Measurements from ENCODE around the gene STRBP.
A peak's percentile ranks its signal among the peaks of the same experiment; 100 is the strongest.

Gene STRBP

DNA sequence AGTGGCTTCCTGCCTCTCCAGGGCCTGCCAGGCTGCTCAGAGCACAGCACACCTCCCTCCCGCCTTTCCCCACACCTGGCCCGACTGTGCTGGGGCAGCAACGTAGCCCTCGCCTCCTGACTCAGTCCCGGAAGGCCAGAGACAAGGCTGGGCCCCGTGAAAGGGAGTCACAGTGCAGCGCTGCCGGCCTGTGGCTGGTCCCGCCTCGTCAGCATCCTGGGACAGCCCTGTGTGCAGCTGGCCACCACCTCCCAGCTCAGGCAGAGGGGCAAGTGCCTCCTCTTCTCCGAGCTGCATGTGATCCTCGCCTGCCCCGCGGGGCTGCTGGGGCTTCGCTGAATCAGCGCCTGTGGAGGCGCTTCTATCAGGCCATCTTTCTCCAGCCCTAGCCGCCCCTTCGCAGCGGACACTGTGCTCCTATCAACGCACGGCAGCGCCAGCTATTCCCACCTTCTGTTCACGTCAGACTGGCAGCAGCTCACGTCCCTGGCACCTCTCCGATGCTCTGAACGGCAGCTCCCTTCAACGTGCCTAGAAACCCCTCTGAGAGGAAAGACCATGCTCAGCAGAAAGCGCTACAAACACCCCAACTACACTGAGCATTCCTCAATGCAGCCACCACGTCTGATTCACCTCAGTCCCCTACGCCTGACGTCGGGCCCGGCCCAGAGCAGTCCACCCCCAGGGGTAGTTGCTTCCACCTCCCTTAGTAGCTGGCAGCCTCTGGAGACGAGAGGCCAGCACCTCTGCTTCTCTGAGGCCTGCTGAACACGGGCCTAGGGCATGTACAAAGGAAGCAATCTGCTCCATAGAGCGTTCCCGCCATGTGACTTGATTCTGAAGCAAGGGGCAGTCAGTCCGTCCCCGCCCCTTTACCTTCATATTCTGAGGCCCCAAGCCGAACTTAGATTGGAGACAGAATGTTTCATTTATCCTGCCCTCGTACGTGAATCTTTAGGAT lies 156.1 kb downstream of the STRBP start:
- Histone ChIP-seq H3K27ac (peak overlapping the region; percentile 53), H3K4me1 (peaks cover 21% of the 10 kb centered on the region), H3K4me3 (no peak overlapping the region), H3K36me3 (peaks cover 100% of the 10 kb centered on the region), H3K9ac (peak overlapping the region; percentile 35; the same call in 1 of the 2 replicates), H4K20me1 (peaks cover 75% of the 10 kb centered on the region), H3K27me3 (no peaks in the 10 kb centered on the region), H3K4me2 (peak overlapping the region; percentile 45), H3K9me3 (no peaks in the 10 kb centered on the region)
- TF ChIP-seq Cebpa-rat (IDR thresholded peaks at IDR 0.05): no peak

- Histone ChIP-seq H3K36me3 (peaks cover 100% of the 10 kb centered on the region), H4K20me1 (peaks cover 77% of the 10 kb centered on the region)
Measured at GRCh38 chr9:123111427-123112014, 156.9 kb downstream of the STRBP start.

DNA sequence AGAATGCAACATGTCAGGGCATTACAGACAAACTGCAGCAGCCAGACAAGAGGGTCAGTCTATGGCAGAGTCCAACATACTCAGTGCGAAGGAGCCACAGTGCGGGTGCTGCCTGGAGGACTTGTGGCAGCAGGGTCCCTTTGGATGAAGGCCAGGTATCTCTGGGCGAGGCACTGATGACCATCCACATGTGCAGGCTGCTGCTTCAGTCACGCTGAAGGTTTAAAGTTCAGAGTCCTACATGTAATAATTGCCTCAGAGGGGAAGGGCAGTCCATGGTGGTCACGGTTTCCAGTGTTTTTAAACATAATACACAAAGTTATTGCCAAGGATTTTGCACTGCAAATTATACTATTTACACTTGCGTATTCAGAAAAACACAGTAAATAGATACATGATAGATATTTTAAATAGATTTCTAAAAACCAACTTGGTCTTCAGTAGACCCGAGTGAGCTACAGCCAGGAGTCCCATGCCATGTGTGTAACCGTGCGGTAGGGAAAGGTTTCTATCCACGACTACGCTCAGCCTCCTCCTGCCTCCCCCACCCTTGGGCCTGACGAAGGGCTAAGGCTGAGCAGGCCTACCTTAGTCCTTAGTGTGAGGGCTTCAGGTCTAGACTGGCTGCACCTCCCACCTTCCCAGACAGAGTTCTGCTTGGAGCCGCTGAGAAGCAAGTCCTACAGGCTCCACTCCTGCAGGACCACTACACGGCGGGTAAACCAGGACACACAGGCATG lies 158.7 kb downstream of the STRBP start:
- Histone ChIP-seq H3K36me3 (peaks cover 100% of the 10 kb centered on the region), H3K9me3 (no peaks in the 10 kb centered on the region), H3K9ac (no peak overlapping the region), H4K20me1 (peaks cover 67% of the 10 kb centered on the region), H3K27me3 (no peaks in the 10 kb centered on the region), H3K4me2 (no peak overlapping the region), H3K4me1 (peaks cover 21% of the 10 kb centered on the region), H3K4me3 (no peak overlapping the region), H3K27ac (no peak overlapping the region)
- TF ChIP-seq Cebpa-rat (IDR thresholded peaks at IDR 0.05): no peak

More at GRCh38 chr9:123111427-123112014, 156.9 kb downstream of the STRBP start:
- Histone ChIP-seq H3K4me2 (peak overlapping the region; percentile 45), H3K27me3 (no peaks in the 10 kb centered on the region), H3K9me3 (no peaks in the 10 kb centered on the region), H3K4me3 (no peak overlapping the region), H3K4me1 (peaks cover 21% of the 10 kb centered on the region), H3K27ac (peak overlapping the region; percentile 53), H3K9ac (0 out of 2 replicates have a peak overlapping the region, but pooled peaks have one; percentile 35)
- no peak for TF ChIP-seq Cebpa-rat (IDR thresholded peaks at IDR 0.05)

DNA sequence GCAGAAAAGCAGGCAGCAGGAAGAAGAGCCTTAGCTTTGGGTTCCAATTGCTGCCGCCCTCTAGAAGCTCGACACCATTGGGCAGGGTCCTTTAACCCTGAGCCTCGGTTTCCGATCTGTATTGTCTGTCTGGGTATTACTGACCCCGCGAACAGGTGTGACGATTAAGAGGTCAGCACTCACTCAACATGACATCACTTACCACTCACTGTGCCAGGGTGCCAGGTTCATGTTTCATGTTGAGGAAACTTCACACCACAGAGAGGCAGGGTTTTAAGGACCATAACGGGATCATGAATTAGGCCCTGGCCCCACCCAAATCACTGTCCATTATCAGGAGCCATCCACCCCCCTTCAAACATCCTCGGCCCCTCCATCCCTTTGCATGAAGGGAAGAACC lies 159.4 kb downstream of the STRBP start:
- Histone ChIP-seq H4K20me1 (peaks cover 64% of the 10 kb centered on the region), H3K9me3 (no peaks in the 10 kb centered on the region), H3K27me3 (no peaks in the 10 kb centered on the region), H3K4me2 (no peak overlapping the region), H3K4me1 (peaks cover 21% of the 10 kb centered on the region), H3K4me3 (no peak overlapping the region), H3K9ac (no peak overlapping the region), H3K36me3 (peaks cover 100% of the 10 kb centered on the region), H3K27ac (no peak overlapping the region)
- TF ChIP-seq Cebpa-rat (IDR thresholded peaks at IDR 0.05): no peak

DNA sequence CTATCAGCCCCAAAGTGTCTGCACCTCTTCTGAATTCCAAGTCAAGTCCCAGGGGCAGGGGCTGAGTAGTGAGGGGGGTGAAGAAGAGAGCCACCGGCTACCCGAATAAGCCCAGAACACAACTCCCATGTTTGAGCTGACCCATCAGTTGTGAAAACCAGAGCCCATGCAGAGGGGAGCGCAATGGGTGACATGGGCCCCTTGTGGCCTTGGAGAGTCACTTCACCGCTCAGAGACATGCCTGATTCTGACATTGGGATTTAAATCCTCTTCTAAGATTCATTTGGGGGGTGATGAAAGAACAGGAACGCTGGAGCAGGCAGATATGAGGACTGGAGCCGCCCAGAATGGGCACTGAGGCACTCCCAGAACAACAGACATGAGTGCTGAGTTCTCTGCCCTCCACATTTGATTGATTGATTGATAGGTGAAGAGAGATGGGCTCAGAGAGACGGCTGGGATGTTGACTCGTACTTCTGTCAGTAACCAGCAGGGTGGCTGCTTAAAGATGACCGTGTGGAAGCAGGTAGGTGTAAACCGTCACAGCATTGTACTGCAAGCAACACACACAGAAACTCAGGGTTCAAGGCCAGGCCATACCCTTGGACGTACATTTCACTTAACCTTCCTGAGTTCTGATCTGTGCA lies 160.6 kb downstream of the STRBP start:
- no peak overlapping the region for H3K9ac ChIP-seq
- H3K4me3 ChIP-seq: no peak overlapping the region
- peaks cover 96% of the 10 kb centered on the region for H3K36me3 ChIP-seq
- H4K20me1 ChIP-seq: peaks cover 56% of the 10 kb centered on the region
- no peaks in the 10 kb centered on the region for H3K27me3 ChIP-seq
- H3K9me3 ChIP-seq: no peaks in the 10 kb centered on the region
- H3K27ac ChIP-seq: no peak overlapping the region
- H3K4me2 ChIP-seq: no peak overlapping the region
- no peak for TF ChIP-seq Cebpa-rat (IDR thresholded peaks at IDR 0.05)
- H3K4me1 ChIP-seq: peaks cover 16% of the 10 kb centered on the region

- Histone ChIP-seq H3K27ac (no peak overlapping the region), H3K9ac (no peak overlapping the region), H3K36me3 (peaks cover 90% of the 10 kb centered on the region), H3K27me3 (no peaks in the 10 kb centered on the region), H3K9me3 (no peaks in the 10 kb centered on the region), H3K4me3 (no peak overlapping the region), H3K4me2 (no peak overlapping the region), H4K20me1 (peaks cover 33% of the 10 kb centered on the region), H3K4me1 (no peaks in the 10 kb centered on the region)
- TF ChIP-seq Cebpa-rat (IDR thresholded peaks at IDR 0.05): no peak
Measured at GRCh38 chr9:123105490-123105889, 162.9 kb downstream of the STRBP start.

GRCh38 chr9:123104807-123105206 lies 163.6 kb downstream of the STRBP start:
- Histone ChIP-seq H3K4me2 (no peak overlapping the region), H3K9me3 (no peaks in the 10 kb centered on the region), H3K9ac (no peak overlapping the region), H3K36me3 (peaks cover 90% of the 10 kb centered on the region), H3K4me3 (no peak overlapping the region), H3K4me1 (no peaks in the 10 kb centered on the region), H4K20me1 (peaks cover 26% of the 10 kb centered on the region; the same call in 1 of the 2 replicates), H3K27ac (no peak overlapping the region), H3K27me3 (no peaks in the 10 kb centered on the region)
- TF ChIP-seq Cebpa-rat (IDR thresholded peaks at IDR 0.05): no peak

DNA sequence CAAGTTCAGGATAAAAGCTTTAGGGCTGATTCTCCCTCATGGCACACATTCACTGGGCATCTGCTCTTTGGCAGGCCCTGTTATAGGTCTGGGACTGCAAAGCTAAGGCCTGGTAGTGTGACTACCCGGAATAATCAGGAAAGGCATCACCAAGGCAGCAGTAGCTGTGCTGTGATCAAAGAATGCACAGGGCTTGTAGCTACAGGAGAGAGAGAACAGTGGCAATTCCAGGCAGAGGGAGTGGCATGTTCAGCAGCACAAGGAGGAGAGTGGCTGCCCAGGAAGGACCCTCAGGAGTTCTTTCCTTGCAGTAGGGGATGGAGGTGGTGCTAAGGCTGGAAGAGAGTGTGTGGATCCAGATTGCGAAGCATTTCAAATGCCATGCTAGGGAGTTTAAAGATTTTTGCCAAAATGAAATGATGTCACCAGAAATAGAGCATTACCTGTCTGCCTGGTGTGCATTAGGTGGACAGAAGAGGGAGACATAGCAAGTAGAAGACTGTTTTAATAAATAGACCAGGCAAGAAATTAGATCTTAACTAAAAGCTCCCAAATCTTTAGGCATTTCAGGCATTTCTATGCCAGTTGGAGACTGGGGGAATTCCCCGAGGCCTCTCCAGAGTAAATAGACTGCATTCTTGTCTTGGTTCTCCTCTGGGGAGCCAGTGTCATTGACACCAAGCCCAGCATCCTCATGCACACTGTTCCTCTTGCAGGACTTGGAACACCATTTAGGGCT lies 165.8 kb downstream of the STRBP start:
- H3K27ac ChIP-seq: no peak overlapping the region
- peaks cover 90% of the 10 kb centered on the region for H3K36me3 ChIP-seq
- H3K9ac ChIP-seq: no peak overlapping the region
- H4K20me1 ChIP-seq: peaks cover 9% of the 10 kb centered on the region; the same call in 1 of the 2 replicates
- no peaks in the 10 kb centered on the region for H3K27me3 ChIP-seq
- H3K4me3 ChIP-seq: no peak overlapping the region
- no peaks in the 10 kb centered on the region for H3K9me3 ChIP-seq
- H3K4me1 ChIP-seq: no peaks in the 10 kb centered on the region
- no peak for TF ChIP-seq Cebpa-rat (IDR thresholded peaks at IDR 0.05)
- H3K4me2 ChIP-seq: no peak overlapping the region

DNA sequence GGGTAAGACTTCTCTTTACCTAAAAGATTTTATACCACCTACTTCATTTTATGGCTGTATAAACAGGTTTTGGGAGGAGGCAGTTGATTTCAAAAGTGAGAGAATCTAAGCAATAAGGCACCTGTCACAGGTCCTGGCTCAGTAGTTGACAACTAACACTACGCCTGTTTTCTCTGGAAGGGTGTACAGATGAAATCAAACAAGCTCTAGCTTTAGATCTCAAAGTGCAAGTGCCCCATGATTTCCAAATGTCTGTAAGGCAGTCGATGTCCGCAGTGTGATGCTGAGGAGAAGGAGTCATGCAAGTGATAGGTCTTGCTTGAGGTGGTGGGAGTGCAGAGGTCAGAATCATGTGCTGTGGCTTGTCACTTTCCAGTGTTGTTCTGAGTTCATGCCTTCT lies 168.8 kb downstream of the STRBP start:
- no peak overlapping the region for H3K27ac ChIP-seq
- H3K4me3 ChIP-seq: no peak overlapping the region
- H3K4me2 ChIP-seq: no peak overlapping the region
- H3K27me3 ChIP-seq: no peaks in the 10 kb centered on the region
- no peaks in the 10 kb centered on the region for H3K9me3 ChIP-seq
- TF ChIP-seq Cebpa-rat (IDR thresholded peaks at IDR 0.05): no peak
- H3K9ac ChIP-seq: no peak overlapping the region
- H3K36me3 ChIP-seq: peaks cover 82% of the 10 kb centered on the region
- no peaks in the 10 kb centered on the region for H4K20me1 ChIP-seq
- peaks cover 4% of the 10 kb centered on the region; the same call in 1 of the 2 replicates for H3K4me1 ChIP-seq
